HCT116 (cell line): ENCODE data around the gene SLC6A7.

ENCODE experiments used
- CBX3 ChIP-seq: IDR thresholded peaks from 2 replicates; pipeline ENCODE4 v1.6.1; 2012; ENCODE audit warnings: low read depth
- ELF1 ChIP-seq: IDR thresholded peaks from 2 replicates; pipeline ENCODE4 v1.6.1; 2012; ENCODE audit warnings: low read depth, borderline replicate concordance
- FOSL1 ChIP-seq: IDR thresholded peaks from 2 replicates; pipeline ENCODE4 v1.6.1; 2012; ENCODE audit warnings: low read depth
- JUND ChIP-seq: IDR thresholded peaks from 2 replicates; pipeline ENCODE4 v1.6.1; 2012
- POLR2A ChIP-seq: IDR thresholded peaks from 2 replicates; pipeline ENCODE4 v1.7.0; 2011; ENCODE audit warnings: borderline replicate concordance; ENCODE audit not compliant: insufficient read depth, insufficient read length; ENCODE audit errors: extremely low read depth
- POLR2AphosphoS5 ChIP-seq: IDR thresholded peaks from 2 replicates; pipeline ENCODE4 v1.6.1; 2011; ENCODE audit warnings: mild to moderate bottlenecking, low read depth, low read length, moderate library complexity
- REST ChIP-seq: IDR thresholded peaks from 2 replicates; pipeline ENCODE4 v1.6.1; 2012; ENCODE audit warnings: low read depth
- SRF ChIP-seq: IDR thresholded peaks from 2 replicates; pipeline ENCODE4 v1.6.1; 2012; ENCODE audit warnings: low read depth
- YY1 ChIP-seq: IDR thresholded peaks from 2 replicates; pipeline ENCODE4 v1.6.1; 2011; ENCODE audit warnings: low read length, low read depth, moderate library complexity, mild to moderate bottlenecking; ENCODE audit not compliant: insufficient replicate concordance; ENCODE audit errors: extremely low read depth
- TF ChIP-seq, protein P1 (sequence below), 3 experiments: fragments of 200-600 bp in 1 of 3; sonication (generic) in 1 of 3; IDR thresholded peaks in 2 of 3; conservative IDR thresholded peaks in 1 of 3; 2 replicates each; pipeline ENCODE4 v1.5.1; 2012 to 2017; ENCODE audit warnings: low read depth in 2 of 3, low read length in 2 of 3, antibody characterized with exemption in 1 of 3, borderline replicate concordance in 1 of 3, control low read depth in 1 of 3, mild to moderate bottlenecking in 1 of 3, mixed read lengths in 1 of 3, mixed run types in 1 of 3, moderate library complexity in 1 of 3; ENCODE audit not compliant: insufficient read depth in 1 of 3

- TF ChIP-seq POLR2AphosphoS5 (no peak), YY1 (no peak), FOSL1 (no peak), CBX3 (no peak), REST (no peak), JUND (no peak), POLR2A (no peak), ELF1 (no peak), SRF (no peak)
- TF ChIP-seq, protein P1, sequence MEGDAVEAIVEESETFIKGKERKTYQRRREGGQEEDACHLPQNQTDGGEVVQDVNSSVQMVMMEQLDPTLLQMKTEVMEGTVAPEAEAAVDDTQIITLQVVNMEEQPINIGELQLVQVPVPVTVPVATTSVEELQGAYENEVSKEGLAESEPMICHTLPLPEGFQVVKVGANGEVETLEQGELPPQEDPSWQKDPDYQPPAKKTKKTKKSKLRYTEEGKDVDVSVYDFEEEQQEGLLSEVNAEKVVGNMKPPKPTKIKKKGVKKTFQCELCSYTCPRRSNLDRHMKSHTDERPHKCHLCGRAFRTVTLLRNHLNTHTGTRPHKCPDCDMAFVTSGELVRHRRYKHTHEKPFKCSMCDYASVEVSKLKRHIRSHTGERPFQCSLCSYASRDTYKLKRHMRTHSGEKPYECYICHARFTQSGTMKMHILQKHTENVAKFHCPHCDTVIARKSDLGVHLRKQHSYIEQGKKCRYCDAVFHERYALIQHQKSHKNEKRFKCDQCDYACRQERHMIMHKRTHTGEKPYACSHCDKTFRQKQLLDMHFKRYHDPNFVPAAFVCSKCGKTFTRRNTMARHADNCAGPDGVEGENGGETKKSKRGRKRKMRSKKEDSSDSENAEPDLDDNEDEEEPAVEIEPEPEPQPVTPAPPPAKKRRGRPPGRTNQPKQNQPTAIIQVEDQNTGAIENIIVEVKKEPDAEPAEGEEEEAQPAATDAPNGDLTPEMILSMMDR (IDR thresholded peaks at IDR 0.05 in 2 of 3, conservative IDR thresholded peaks at IDR 0.05 in 1 of 3; ENCODE audit: borderline replicate concordance in 1 of 3, insufficient read depth in 1 of 3, low read depth in 2 of 3, low read length in 2 of 3): no peak
Observed at GRCh38 chr5:150210644-150211043, 20.8 kb downstream of the SLC6A7 start.
